Urothelium cell line (cell line): Measurements from ENCODE around the gene KBTBD6.
"Not testable (repeated sequence)": the region's sequence is repeated elsewhere in the genome, so short reads cannot be mapped to it uniquely, and the experiment has no call there.

ENCODE experiments used
- DNase-seq: peaks from one replicate; pipeline ENCODE4 v3.0.0; 2011; ENCODE audit warnings: low spot score, mixed read lengths
- FAIRE-seq: peaks from 2 replicates; lab custom pipeline; 2011; peaks lifted over from hg19 to GRCh38; lab: Jason Lieb, UNC

The KBTBD6 gene

DNA sequence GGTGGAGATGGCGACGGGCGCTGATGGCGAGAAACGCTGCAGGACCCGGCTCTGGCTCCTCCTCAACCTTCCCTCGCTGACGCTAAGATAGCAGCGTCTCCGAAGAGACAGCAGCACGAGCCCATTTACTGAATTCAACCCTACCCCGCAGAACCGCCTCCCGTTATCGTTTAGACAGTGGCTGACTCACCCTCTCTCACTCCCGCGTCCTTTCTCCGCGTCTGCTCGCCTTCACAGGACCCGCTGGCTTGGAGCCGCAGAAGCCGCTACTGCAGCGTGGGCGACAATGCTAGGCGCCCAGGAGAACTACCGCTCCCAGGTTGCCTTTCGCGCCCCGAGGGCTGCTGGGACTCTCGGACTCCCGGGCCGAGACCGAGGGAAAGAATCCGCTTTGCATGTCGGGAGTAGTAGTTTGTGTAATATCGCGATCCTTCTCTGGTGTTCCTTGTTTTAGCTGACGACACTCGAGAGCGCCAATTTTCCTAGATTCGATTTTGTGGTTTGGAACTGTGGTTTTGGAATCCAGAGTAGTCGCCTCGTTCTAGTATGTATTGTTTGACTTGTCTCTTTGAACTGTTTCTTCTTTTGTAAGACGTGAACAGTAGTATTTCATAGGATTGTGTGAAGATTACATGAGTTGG, at the start of gene KBTBD6:
Gene KBTBD6 (minus strand): TSS at position 291 of the 641 bp plus-strand sequence. CDS start 291 bp downstream, outside the sequence.
- DNase-seq (peak; percentile 89), FAIRE-seq (no peak)

- FAIRE-seq = no peak
- no peak for DNase-seq
Observed at GRCh38 chr13:41182231-41182630, 49.6 kb upstream of the KBTBD6 start.

GRCh38 chr13:41179593-41180250, 47.1 kb upstream of the KBTBD6 start:
- DNase-seq (no peak), FAIRE-seq (no peak)

- FAIRE-seq = no peak
Observed at GRCh38 chr13:41178040-41178439, 45.4 kb upstream of the KBTBD6 start.

DNA sequence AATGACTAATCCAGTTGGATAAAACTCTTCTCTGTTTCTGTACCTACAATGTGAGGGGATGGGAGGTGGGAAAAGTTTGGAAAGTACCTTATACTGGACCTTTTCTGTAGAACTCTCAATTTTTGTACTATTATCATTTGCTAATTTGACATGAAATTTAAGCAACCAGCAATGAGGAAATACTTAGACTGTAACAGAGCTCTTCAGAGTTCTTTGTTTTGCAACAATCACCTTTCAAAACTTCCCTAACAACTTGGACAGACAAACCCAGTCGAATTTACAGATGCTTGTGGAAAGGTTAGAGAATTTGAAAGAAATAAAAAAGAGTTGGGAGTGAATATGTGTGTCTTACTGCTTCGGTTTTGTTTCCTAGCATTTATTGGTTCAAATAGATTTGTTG, 45.0 kb upstream of the KBTBD6 start:
- FAIRE-seq (no peak), DNase-seq (no peak)

More at GRCh38 chr13:41178040-41178439, 45.4 kb upstream of the KBTBD6 start:
- DNase-seq = no peak

DNA sequence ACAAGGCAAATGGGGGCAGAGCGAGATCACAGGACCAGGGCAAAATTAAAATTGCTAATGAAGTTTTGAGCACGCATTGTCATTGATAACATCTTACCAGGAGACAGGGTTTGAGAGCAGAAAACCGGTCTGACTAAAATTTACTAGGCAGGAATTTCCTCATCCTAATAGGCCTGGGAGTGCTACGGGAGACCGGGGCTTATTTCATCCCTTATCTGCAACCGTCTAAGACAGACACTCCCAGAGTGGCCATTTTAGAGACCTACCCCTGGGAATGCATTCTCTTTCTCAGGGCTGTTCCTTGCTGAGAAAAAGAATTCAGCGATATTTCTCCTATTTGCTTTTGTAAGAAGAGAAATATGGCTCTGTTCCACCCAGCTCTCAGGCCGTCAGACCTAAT, 43.0 kb upstream of the KBTBD6 start:
- not testable (repeated sequence) for FAIRE-seq, DNase-seq

- FAIRE-seq = no peak
- DNase-seq = no peak
Observed at GRCh38 chr13:41162151-41162550, 29.5 kb upstream of the KBTBD6 start.

- no peak for DNase-seq
- no peak for FAIRE-seq
Observed at GRCh38 chr13:41159174-41159573, 26.6 kb upstream of the KBTBD6 start.

GRCh38 chr13:41157048-41157717, 24.6 kb upstream of the KBTBD6 start:
- DNase-seq (no peak), FAIRE-seq (no peak)

GRCh38 chr13:41156620-41157019, 24.0 kb upstream of the KBTBD6 start:
- DNase-seq (no peak), FAIRE-seq (no peak)

DNA sequence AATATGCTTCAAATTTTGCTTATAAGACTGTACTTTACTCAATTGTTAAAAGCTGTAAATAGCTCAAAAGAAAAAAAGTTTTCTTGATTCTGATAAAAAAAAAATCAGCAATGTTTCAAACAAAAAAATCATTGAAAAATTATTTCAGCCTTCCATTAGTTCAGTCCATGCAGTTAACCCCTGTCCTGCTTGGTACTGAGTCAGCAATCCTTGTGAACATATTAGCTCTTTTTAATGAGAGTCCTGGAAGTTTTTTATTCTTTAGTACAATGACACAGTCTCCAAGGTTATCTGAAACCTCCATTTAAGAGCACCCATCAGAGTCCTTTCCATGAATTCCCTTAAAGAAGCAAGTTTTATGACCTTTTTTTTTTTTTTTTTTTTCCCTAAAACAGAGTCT, 21.4 kb upstream of the KBTBD6 start:
- no peak for FAIRE-seq

GRCh38 chr13:41152005-41152404, 19.4 kb upstream of the KBTBD6 start:
- FAIRE-seq = no peak
- no peak for DNase-seq

More for the DNA sequence above, 21.4 kb upstream of the KBTBD6 start:
- DNase-seq = no peak

GRCh38 chr13:41150058-41150457, 17.5 kb upstream of the KBTBD6 start:
- DNase-seq (no peak), FAIRE-seq (no peak)

DNA sequence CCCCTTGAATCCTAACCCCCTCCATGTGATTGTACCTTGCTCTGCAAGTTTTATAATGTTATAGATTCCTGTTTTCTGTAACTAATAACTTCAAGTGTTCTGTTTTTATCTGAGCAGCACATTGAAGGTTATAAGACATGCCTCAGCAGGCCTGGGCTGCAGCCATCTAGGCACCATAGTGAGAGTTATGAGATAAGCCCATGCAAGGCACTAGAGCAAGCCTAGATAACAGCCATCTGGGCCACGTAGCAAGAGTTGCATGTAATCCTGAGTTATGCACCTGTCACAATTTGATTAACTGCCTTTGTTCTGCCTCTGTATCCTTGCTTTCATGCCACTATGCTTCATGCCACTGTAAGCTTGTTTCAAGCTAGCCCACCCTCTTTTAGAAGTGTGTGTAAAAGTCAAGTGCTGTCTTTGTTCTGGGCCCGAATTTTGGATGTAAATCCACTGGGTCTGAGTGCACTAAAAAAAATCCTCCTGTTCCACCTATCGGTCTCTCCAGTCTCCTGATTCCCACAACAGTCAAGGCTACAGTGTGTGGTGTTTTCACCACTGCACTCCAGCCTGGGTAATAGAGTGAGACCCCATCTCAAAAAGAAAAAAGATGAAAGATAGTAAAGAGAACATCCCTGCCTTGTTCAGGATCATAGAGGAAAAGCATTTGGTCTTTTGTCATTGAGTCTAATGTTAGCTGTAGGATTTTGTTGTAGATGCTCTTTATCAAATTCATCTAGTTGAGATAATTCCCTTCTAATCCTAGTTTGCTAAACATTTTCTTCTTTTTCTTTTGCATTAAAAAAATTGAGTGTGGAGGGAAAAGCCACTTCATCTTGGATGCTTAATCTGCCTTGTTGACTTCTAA, 16.0 kb upstream of the KBTBD6 start:
- FAIRE-seq = no peak

GRCh38 chr13:41145136-41145908, 12.7 kb upstream of the KBTBD6 start:
- no peak for FAIRE-seq
- DNase-seq = no peak

More for the DNA sequence above, 16.0 kb upstream of the KBTBD6 start:
- no peak for DNase-seq

DNA sequence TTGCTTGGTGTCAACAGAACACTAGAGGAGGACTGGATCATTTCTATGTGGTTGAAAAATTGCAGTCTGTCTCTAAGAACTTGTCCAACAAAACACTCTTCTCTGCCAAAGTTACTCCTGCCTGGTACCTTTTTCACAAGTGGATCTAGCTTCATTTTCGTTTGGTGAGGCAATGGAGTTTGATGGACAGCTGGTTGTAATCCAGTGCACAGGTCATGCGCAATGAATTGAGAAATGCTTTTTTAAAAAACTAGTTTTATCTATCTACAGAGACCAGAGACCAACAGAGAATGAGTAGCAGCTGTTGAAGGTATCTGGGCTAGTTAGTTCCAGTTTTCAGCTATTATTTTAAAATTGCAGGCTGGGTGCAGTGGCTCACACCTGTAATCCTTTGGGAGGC, 12.0 kb upstream of the KBTBD6 start:
- DNase-seq = no peak
- no peak for FAIRE-seq

- FAIRE-seq (no peak), DNase-seq (no peak)
Observed at GRCh38 chr13:41139296-41139966, 6.8 kb upstream of the KBTBD6 start.

DNA sequence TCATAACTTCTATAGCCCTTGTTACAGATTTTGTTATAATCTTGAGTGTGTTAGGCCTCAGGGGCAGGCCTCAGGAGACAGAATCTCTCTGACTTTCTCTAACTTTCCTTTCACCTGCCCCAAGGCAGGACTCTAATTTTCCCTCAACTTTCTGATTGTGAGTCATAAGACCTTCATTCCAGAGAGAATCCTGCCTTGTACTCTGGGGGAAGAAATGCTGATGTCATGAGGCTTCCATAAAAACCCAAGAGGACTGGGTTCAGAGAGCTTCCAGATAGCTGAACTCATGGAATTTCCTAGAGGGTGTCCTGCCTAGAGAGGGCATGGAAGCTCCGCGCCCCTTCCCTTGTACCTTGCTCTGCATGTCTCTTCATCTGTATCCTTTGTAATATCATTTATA, 5.3 kb upstream of the KBTBD6 start:
- no peak for DNase-seq
- FAIRE-seq = no peak

GRCh38 chr13:41137241-41137640, 4.6 kb upstream of the KBTBD6 start:
- peak; percentile 6 for DNase-seq

More at GRCh38 chr13:41137241-41137640, 4.6 kb upstream of the KBTBD6 start:
- FAIRE-seq = no peak
